HepG2 (cell line): ENCODE measurements around the gene RPLP2. TPM values are rescaled to one million over a fixed set of nuclear protein-coding genes. Genes with fewer than 3 reads are reported as not detected.

ENCODE experiments used
- BRF2 ChIP-seq: sonication (generic); formaldehyde crosslinking; IDR thresholded peaks from 2 replicates; pipeline ENCODE4 v1.8.1; 2022; ENCODE audit warnings: mild to moderate bottlenecking, missing genetic modification reagents
- CENPX ChIP-seq: sonication (generic); formaldehyde crosslinking; IDR thresholded peaks from 2 replicates; pipeline ENCODE4 v1.9.0; 2021; ENCODE audit warnings: mild to moderate bottlenecking, missing genetic modification reagents, moderate library complexity
- ELK4 ChIP-seq: sonication (generic); formaldehyde crosslinking; IDR thresholded peaks from 2 replicates; pipeline ENCODE4 v1.9.0; 2021; ENCODE audit warnings: missing genetic modification reagents, borderline replicate concordance
- LRRFIP1 ChIP-seq: sonication (generic); formaldehyde crosslinking; conservative IDR thresholded peaks from 2 replicates; pipeline ENCODE4 v1.4.0; 2020; ENCODE audit warnings: missing genetic modification reagents
- MAF1 ChIP-seq: sonication (generic); formaldehyde crosslinking; IDR thresholded peaks from 2 replicates; pipeline ENCODE4 v1.5.0; 2020; ENCODE audit warnings: missing genetic modification reagents, borderline replicate concordance
- MIXL1 ChIP-seq: IDR thresholded peaks from 2 replicates; pipeline ENCODE4 v1.6.1; 2016
- MNT ChIP-seq: fragments of 450-650 bp; IDR thresholded peaks from 2 replicates; pipeline ENCODE4 v1.6.1; 2016
- NFKBIZ ChIP-seq: IDR thresholded peaks from 2 replicates; pipeline ENCODE4 v1.6.1; 2018; ENCODE audit warnings: missing genetic modification reagents, missing compliant biosample characterization
- RFX1 ChIP-seq: fragments of 450-650 bp; IDR thresholded peaks from 2 replicates; pipeline ENCODE4 v1.6.1; 2017
- SKI ChIP-seq: fragments of 450-650 bp; IDR thresholded peaks from one replicate; pipeline ENCODE4 v1.6.1; 2018; ENCODE audit warnings: mild to moderate bottlenecking; ENCODE audit not compliant: partially characterized antibody
- SMAD9 ChIP-seq: sonication (generic); formaldehyde crosslinking; IDR thresholded peaks from 2 replicates; pipeline ENCODE4 v1.5.1; 2020; ENCODE audit warnings: mild to moderate bottlenecking, missing genetic modification reagents
- ZBTB2 ChIP-seq: sonication (generic); formaldehyde crosslinking; IDR thresholded peaks from 2 replicates; pipeline ENCODE4 v1.8.0; 2022; ENCODE audit warnings: low read depth, missing genetic modification reagents
- ZNF256 ChIP-seq: sonication (generic); formaldehyde crosslinking; conservative IDR thresholded peaks from 2 replicates; pipeline ENCODE4 v1.4.0; 2020; ENCODE audit warnings: missing genetic modification reagents
- ZNF3 ChIP-seq: IDR thresholded peaks from 2 replicates; pipeline ENCODE4 v1.7.0; 2017; ENCODE audit warnings: inconsistent platforms
- ZNF512B ChIP-seq: sonication (generic); formaldehyde crosslinking; IDR thresholded peaks from 2 replicates; pipeline ENCODE4 v1.5.1; 2020; ENCODE audit warnings: missing genetic modification reagents, mild to moderate bottlenecking, borderline replicate concordance
- ZNF564 ChIP-seq: sonication (generic); formaldehyde crosslinking; IDR thresholded peaks from 2 replicates; pipeline ENCODE4 v1.8.1; 2023; ENCODE audit warnings: mild to moderate bottlenecking, missing genetic modification reagents
- ZNF652 ChIP-seq: IDR thresholded peaks from 2 replicates; pipeline ENCODE4 v1.6.1; 2016; ENCODE audit warnings: low read depth, borderline replicate concordance
- ZNF816 ChIP-seq: sonication (generic); formaldehyde crosslinking; IDR thresholded peaks from 2 replicates; pipeline ENCODE4 v1.8.0; 2022; ENCODE audit warnings: missing genetic modification reagents, mild to moderate bottlenecking, borderline replicate concordance
- polyA plus RNA-seq, 8 experiments: library from polyadenylated mRNA; depleted of rRNA in 3 of 8; stranded (reverse) in 7 of 8; unstranded in 1 of 8; fragments of >200 nt; fragmentation: Illumina TruSeq in 4 of 8; extraction: Trizol in 4 of 8; gene quantifications; 2 replicates each; pipeline versions ENCODE4 v1.2.1 to v1.2.3, GENCODE V29; 2011 to 2016; ENCODE audit warnings: low read depth in 4 of 8, missing spikeins in 1 of 8, mixed read lengths in 1 of 8; ENCODE audit not compliant: insufficient read depth in 1 of 8
- total RNA-seq, 5 experiments: library from RNA; depleted of rRNA; stranded (reverse); fragments of >200 nt; fragmentation: Illumina TruSeq; extraction: Trizol; gene quantifications; 2 replicates each; pipeline ENCODE4 v1.2.3, GENCODE V29; 2016; ENCODE audit warnings: low read depth in 1 of 5

RPLP2 gene
- total and polyA plus RNA-seq, 2 of the 13 experiments (the other 11 are each of a cell fraction or from before 2014, with no cell fraction given) = 978 to 2,106 TPM

- TF ChIP-seq LRRFIP1 (CRISPR knock-in tag) (no peak), ZNF652 (CRISPR knock-in tag) (no peak), NFKBIZ (CRISPR knock-in tag) (no peak), MNT (peak; percentile 76), ZNF3 (CRISPR knock-in tag) (no peak), ZNF816 (CRISPR knock-in tag) (no peak), SKI (peak; percentile 39), CENPX (CRISPR knock-in tag) (no peak), ZNF512B (CRISPR knock-in tag) (no peak), ELK4 (no peak), MIXL1 (CRISPR knock-in tag) (no peak), MAF1 (CRISPR knock-in tag) (no peak), SMAD9 (CRISPR knock-in tag) (0 out of 2 replicates have a peak, but pooled peaks have one; percentile 71), ZBTB2 (CRISPR knock-in tag) (no peak), ZNF256 (CRISPR knock-in tag) (no peak), RFX1 (no peak), ZNF564 (CRISPR knock-in tag) (no peak), BRF2 (CRISPR knock-in tag) (no peak)
These were observed 13.9 kb upstream of the RPLP2 start (continued) for GRCh38 chr11:795634-796564.
